AG04449 (cell line): ENCODE data around the gene MEF2C.

ENCODE experiments used
- CTCF ChIA-PET: fragments of 350-600 bp; formaldehyde crosslinking; extraction: SDS; loops from one replicate; lab custom pipeline; 2021; ENCODE audit warnings: antibody characterized with exemption; lab: Yijun Ruan, JAX
- POLR2A ChIA-PET: fragments of 400-600, 350-600 bp; formaldehyde crosslinking; extraction: SDS; loops from one replicate; lab custom pipeline; 2020; ENCODE audit warnings: antibody characterized with exemption, inconsistent platforms; lab: Yijun Ruan, JAX
- DNase-seq: peaks from one replicate; pipeline ENCODE4 v3.0.0-alpha.2; 2010; ENCODE audit warnings: low read depth, low spot score
- H3K4me3 ChIP-seq: 2 replicates; pipeline ENCODE4 v1.5.1; 2011; ENCODE audit warnings: low read depth, mild to moderate bottlenecking, control low read depth, low read length
- CTCF ChIP-seq: IDR thresholded peaks from one replicate; pipeline ENCODE4 v1.5.1; 2011; ENCODE audit warnings: mild to moderate bottlenecking, moderate library complexity, low read length, control low read depth, inconsistent platforms; ENCODE audit not compliant: insufficient read depth; ENCODE audit errors: missing control alignments

MEF2C gene

GRCh38 chr5:88888291-88888690, 5.3 kb upstream of the MEF2C start:
- no peak for TF ChIP-seq CTCF
- no peak overlapping the region for H3K4me3 ChIP-seq
- CTCF ChIA-PET = no interaction called here
- POLR2A ChIA-PET = no interaction called here
- no peak for DNase-seq

- DNase-seq = no peak
- ChIA-PET POLR2A (no interaction called here), CTCF (no interaction called here)
- TF ChIP-seq CTCF = no peak
- H3K4me3 ChIP-seq = no peak overlapping the region
Observed at GRCh38 chr5:88887342-88887741, 4.4 kb upstream of the MEF2C start.

GRCh38 chr5:88886746-88887341, 3.9 kb upstream of the MEF2C start:
- POLR2A ChIA-PET = no interaction called here
- no peak for DNase-seq
- no peak overlapping the region for H3K4me3 ChIP-seq
- CTCF ChIA-PET = interaction anchor here (5.3 kb wide), 1 partner anchor 158 kb away, joined by 41 read pairs; no protein-coding TSS in a partner anchor
- TF ChIP-seq CTCF = no peak

- CTCF ChIA-PET = interaction anchor here (5.3 kb wide), 1 partner anchor 157 kb away, joined by 41 read pairs; no protein-coding TSS in a partner anchor
- H3K4me3 ChIP-seq = no peak overlapping the region
- POLR2A ChIA-PET = no interaction called here
- no peak for TF ChIP-seq CTCF
- DNase-seq = no peak
Observed at GRCh38 chr5:88886252-88886651, 3.3 kb upstream of the MEF2C start.

GRCh38 chr5:88885002-88885401, 2.0 kb upstream of the MEF2C start:
- ChIA-PET CTCF (interaction anchor here (1.6 to 5.3 kb wide), 2 partner anchors 156 to 159 kb away, joined by 5 to 41 read pairs; no protein-coding TSS in a partner anchor), POLR2A (no interaction called here)
- TF ChIP-seq CTCF = no peak
- DNase-seq = no peak
- no peak overlapping the region for H3K4me3 ChIP-seq

GRCh38 chr5:88884608-88884877, 1.6 kb upstream of the MEF2C start:
- TF ChIP-seq CTCF = no peak
- ChIA-PET POLR2A (no interaction called here), CTCF (interaction anchor here (0.7 to 5.3 kb wide), 3 partner anchors 55 to 158 kb away, joined by 3 to 41 read pairs (median 5); no protein-coding TSS in a partner anchor)
- H3K4me3 ChIP-seq = peak overlapping the region; percentile 68
- DNase-seq = no peak
